ENCODE data around the gene ZCCHC24.

- no peak for TF ChIP-seq TAF1 (IDR thresholded peaks at IDR 0.05; ENCODE audit: borderline replicate concordance, low read depth, low read length)
- TF ChIP-seq POLR2A (IDR thresholded peaks at IDR 0.05; ENCODE audit: low read depth, low read length), result no peak
Measured at GRCh38 chr10:79346012-79346340, 99.4 kb downstream of the ZCCHC24 start.
